Coronary artery (tissue), 2 donors: ENCODE results near the gene SSTR5.

Experiments used
- DNase-seq: peaks from one replicate; pipeline ENCODE4 v3.0.0-alpha.2; 2017; ENCODE audit warnings: low spot score
- H3K27ac ChIP-seq, 2 donors: fragments of 200-600 bp; sonication (generic); one replicate each; pipeline ENCODE4 v1.5.1; 2016 to 2019
- H3K4me3 ChIP-seq: fragments of 200-600 bp; sonication (generic); 2 replicates; pipeline ENCODE4 v1.5.1; 2016; ENCODE audit warnings: mild to moderate bottlenecking, moderate library complexity
- TF ChIP-seq, protein P1 (sequence below): fragments of 200-600 bp; sonication (generic); IDR thresholded peaks from one replicate; pipeline ENCODE4 v1.5.1; 2019; ENCODE audit warnings: antibody characterized with exemption

The SSTR5 gene

GRCh38 chr16:1060416-1061340 lies 11.9 kb upstream of the SSTR5 start:
- TF ChIP-seq, protein P1, sequence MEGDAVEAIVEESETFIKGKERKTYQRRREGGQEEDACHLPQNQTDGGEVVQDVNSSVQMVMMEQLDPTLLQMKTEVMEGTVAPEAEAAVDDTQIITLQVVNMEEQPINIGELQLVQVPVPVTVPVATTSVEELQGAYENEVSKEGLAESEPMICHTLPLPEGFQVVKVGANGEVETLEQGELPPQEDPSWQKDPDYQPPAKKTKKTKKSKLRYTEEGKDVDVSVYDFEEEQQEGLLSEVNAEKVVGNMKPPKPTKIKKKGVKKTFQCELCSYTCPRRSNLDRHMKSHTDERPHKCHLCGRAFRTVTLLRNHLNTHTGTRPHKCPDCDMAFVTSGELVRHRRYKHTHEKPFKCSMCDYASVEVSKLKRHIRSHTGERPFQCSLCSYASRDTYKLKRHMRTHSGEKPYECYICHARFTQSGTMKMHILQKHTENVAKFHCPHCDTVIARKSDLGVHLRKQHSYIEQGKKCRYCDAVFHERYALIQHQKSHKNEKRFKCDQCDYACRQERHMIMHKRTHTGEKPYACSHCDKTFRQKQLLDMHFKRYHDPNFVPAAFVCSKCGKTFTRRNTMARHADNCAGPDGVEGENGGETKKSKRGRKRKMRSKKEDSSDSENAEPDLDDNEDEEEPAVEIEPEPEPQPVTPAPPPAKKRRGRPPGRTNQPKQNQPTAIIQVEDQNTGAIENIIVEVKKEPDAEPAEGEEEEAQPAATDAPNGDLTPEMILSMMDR = no peak
- no peak overlapping the region for H3K27ac ChIP-seq
- DNase-seq = no peak
- no peak overlapping the region for H3K4me3 ChIP-seq

DNA sequence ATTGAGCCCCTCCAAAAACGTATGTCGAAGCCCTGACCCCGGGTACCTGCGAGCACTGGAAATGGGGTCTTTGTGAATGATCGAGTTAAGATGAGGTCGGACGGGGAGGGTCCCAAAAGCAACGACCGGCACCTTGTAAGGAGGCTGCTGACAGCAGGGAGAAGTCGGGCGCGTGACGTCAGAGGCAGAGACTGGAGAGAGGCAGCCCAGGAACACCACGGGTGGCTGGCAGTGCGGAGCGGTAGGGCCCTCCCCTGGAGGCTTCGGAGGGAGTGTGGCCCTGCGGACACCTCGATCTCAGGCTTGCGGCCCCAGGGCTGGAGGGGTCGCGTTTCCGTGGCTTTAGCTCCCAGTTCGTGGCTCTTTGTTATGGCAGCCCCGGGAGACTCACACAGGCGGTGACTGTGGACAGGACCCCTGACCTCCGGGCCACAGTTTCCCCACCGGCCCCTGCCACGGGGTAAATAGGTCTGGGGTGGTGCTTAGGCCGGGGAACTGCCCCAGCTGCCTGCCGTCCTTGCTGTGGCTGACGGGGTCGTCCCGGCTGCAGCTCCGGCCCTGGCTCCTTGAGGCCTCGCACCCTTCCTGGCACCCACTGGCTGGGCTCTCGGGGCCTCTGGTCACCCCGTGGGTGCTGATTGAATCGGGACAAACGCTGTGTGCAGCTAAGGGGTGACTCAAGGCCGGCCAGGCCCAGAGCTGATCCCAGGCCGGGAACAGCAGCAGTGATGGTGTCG lies 10.6 kb upstream of the SSTR5 start:
- no peak overlapping the region for H3K4me3 ChIP-seq
- TF ChIP-seq, protein P1 = no peak
- no peak overlapping the region for H3K27ac ChIP-seq
- no peak for DNase-seq

- DNase-seq = no peak
- no peak overlapping the region for H3K27ac ChIP-seq
- H3K4me3 ChIP-seq = no peak overlapping the region
- TF ChIP-seq, protein P1 = no peak
Measured at GRCh38 chr16:1062895-1063294, 9.7 kb upstream of the SSTR5 start.

DNA sequence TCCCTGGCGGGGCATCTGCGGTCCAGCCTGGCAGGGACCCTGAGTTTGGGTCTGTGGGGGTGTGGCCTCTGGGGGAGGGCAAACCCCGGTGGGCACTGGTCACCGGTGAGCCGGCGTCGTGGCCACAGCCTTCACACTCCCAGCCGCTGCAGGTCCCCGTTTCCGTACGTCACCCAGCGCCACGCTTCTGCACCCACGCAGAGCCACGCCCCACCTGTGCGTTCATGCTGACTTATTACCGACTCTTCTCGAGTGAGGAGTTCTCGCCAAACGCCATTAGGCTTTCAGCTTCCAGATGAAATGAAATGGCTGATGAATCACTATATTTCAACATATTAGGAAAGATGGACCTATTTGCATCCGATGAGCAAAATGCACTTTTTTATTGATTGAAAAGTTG lies 8.8 kb upstream of the SSTR5 start:
- H3K27ac ChIP-seq = no peak overlapping the region
- DNase-seq = no peak
- H3K4me3 ChIP-seq = no peak overlapping the region
- TF ChIP-seq, protein P1 = no peak

- no peak for DNase-seq
- TF ChIP-seq, protein P1 = no peak
- H3K27ac ChIP-seq = no peak overlapping the region
- no peak overlapping the region for H3K4me3 ChIP-seq
Measured at GRCh38 chr16:1065469-1066128, 6.9 kb upstream of the SSTR5 start.

GRCh38 chr16:1066584-1067172 lies 5.9 kb upstream of the SSTR5 start:
- no peak overlapping the region for H3K27ac ChIP-seq
- no peak for DNase-seq
- TF ChIP-seq, protein P1 = no peak
- H3K4me3 ChIP-seq = no peak overlapping the region
